ENCODE measurements around the gene TNFSF8.

Gene TNFSF8

DNA sequence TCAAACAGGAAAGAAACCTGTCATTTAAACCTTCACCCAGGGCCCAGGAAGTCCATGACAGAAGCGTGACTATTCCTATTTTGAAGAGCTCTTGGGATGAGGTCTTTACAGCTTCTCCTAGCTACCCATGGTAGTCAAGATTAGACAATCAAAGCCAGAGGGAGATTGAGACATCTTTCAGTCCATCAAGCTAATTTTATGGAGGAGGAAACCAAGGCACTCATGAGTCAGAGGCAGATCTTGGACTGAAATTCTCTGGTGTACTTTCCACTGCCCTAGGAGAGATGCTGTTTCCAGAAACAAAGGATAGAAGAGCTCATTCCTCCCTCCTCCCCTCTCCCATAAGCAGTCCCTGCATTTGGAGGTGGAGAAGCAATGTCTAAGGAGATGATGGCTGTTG, 9.2 kb downstream of the TNFSF8 start:
- TF ChIP-seq CTCF (IDR thresholded peaks at IDR 0.05; ENCODE audit: low read depth, low read length, missing control alignments): no peak
- DNase-seq (ENCODE audit: extremely low read depth, low read depth): no peak
- no peak overlapping the region for H3K4me3 ChIP-seq (replicated peaks; ENCODE audit: low read depth, low read length)

- no peak for DNase-seq (ENCODE audit: extremely low read depth, low read depth)
- no peak for TF ChIP-seq CTCF (IDR thresholded peaks at IDR 0.05; ENCODE audit: low read depth, low read length, missing control alignments)
- H3K4me3 ChIP-seq (replicated peaks; ENCODE audit: low read depth, low read length): no peak overlapping the region
These were observed 10.8 kb downstream of the TNFSF8 start for GRCh38 chr9:114919611-114920010.

DNA sequence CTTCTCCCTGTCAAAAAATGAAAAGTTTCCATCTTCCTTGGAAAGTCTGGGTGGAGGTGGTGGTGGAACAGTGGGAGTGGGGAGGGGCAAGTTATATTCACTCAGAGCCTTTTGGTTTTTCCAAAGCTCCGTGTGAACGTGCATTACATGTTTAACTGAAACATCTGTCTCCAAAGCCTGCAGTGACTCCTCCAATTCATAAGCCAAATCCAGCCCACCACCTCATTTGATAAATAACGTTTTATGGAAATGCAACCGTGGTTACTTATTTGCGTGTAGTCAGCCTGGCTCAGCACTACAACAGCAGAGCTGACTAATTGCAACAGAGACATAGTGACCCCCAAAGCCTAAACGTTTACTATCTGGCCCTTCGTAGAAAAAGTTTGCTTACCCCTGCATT, 13.9 kb downstream of the TNFSF8 start:
- no peak for TF ChIP-seq CTCF (IDR thresholded peaks at IDR 0.05; ENCODE audit: low read depth, low read length, missing control alignments)
- H3K4me3 ChIP-seq (replicated peaks; ENCODE audit: low read depth, low read length): no peak overlapping the region
- no peak for DNase-seq (ENCODE audit: extremely low read depth, low read depth)

- TF ChIP-seq CTCF (IDR thresholded peaks at IDR 0.05; ENCODE audit: low read depth, low read length, missing control alignments): no peak
- DNase-seq (ENCODE audit: extremely low read depth, low read depth): no peak
- no peak overlapping the region for H3K4me3 ChIP-seq (replicated peaks; ENCODE audit: low read depth, low read length)
These were observed 16.3 kb downstream of the TNFSF8 start for GRCh38 chr9:114914139-114914538.

DNA sequence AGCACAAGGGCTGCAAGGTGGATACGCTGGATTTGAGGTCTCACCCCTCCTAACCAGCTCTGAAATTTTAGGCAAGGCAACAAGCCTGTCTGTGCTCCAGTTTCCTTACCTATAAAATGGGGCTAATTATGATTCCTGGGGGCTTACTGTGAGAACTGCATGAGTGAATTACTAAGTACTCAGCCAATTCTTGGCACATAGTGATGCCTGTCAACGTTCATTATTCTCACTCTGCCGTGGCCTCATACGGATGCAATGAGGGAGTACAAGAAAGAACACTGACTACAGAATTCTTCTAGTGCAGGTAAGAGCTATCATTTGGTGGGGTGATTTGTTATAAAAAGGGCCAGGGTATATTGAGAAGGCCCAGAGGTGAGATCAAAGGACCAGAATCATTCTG, 16.7 kb downstream of the TNFSF8 start:
- no peak for DNase-seq (ENCODE audit: extremely low read depth, low read depth)
- H3K4me3 ChIP-seq (replicated peaks; ENCODE audit: low read depth, low read length): no peak overlapping the region
- TF ChIP-seq CTCF (IDR thresholded peaks at IDR 0.05; ENCODE audit: low read depth, low read length, missing control alignments): no peak

DNA sequence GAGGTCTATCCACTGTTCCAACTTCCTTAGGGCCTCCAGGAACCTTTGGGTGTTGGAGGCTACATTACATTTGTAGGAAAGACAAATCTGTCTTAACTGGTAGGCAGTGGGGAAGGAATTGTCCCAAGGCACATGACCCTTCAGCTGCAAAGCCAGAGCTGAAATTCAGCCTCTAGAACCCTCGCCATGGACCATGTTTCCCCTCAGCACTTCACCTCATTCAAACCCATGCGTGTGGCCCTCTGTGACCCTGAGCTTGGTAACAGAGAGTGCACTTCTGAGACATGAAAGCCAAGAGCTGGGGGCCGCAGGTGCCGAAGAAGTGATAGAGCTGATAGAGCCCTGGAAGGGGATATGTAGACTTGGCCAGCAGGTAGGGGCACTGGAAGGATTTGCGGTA, 17.2 kb downstream of the TNFSF8 start:
- no peak for TF ChIP-seq CTCF (IDR thresholded peaks at IDR 0.05; ENCODE audit: low read depth, low read length, missing control alignments)
- H3K4me3 ChIP-seq (replicated peaks; ENCODE audit: low read depth, low read length): no peak overlapping the region
- no peak for DNase-seq (ENCODE audit: extremely low read depth, low read depth)

DNA sequence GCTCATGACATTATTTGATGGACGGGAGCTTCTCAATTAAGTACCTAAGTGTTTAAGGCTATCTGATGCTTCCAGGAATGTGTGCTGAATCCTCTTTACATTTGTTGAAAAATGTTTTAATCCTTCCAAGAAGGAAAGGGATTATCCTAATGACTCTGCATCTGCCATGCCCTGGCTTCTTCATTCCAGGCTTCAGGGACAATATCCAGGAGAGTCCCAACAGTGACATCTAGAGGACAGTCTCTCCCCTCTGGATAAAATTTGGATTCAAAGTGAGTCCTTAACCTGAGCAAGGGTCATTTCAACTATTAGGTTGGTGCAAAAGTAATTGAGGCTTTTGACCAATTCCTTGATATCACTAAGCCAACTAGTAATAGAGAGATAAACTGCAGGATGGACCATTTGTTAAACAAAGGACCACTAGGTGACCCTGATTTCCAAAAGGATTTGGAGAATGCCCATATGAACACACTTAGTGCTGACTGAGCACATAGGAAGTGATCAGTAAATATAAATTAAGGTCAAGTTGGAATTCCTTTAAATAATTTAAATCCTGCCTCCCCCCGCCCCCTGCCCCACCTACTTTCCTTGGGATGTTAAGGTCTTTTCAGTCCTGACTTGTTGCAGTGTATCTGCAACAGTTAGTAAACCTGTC, 19.1 kb downstream of the TNFSF8 start:
- H3K4me3 ChIP-seq (replicated peaks; ENCODE audit: low read depth, low read length): no peak overlapping the region
- TF ChIP-seq CTCF (IDR thresholded peaks at IDR 0.05; ENCODE audit: low read depth, low read length, missing control alignments): peak; percentile 77
- no peak for DNase-seq (ENCODE audit: extremely low read depth, low read depth)
